HEK293T (cell line): ENCODE results near the gene CPLX3.

Experiments used
- BHLHE40 ChIP-seq: fragments of 450-650 bp; IDR thresholded peaks from 2 replicates; pipeline ENCODE4 v1.6.1; 2016; ENCODE audit warnings: mild to moderate bottlenecking, moderate library complexity, borderline replicate concordance
- FOXA1 ChIP-seq: fragments of 450-650 bp; IDR thresholded peaks from 2 replicates; pipeline ENCODE4 v1.6.1; 2016; ENCODE audit warnings: mild to moderate bottlenecking
- FOXK2 ChIP-seq: fragments of 450-650 bp; IDR thresholded peaks from 2 replicates; pipeline ENCODE4 v1.6.1; 2016; ENCODE audit warnings: mild to moderate bottlenecking
- FOXM1 ChIP-seq: fragments of 450-650 bp; IDR thresholded peaks from 2 replicates; pipeline ENCODE4 v1.6.1; 2017; ENCODE audit warnings: mild to moderate bottlenecking, borderline replicate concordance
- HDGF ChIP-seq: fragments of 450-650 bp; IDR thresholded peaks from 2 replicates; pipeline ENCODE4 v1.6.1; 2017; ENCODE audit warnings: antibody characterized with exemption, borderline replicate concordance
- L3MBTL2 ChIP-seq: fragments of 450-650 bp; conservative IDR thresholded peaks from 2 replicates; pipeline ENCODE4 v1.6.1; 2016; ENCODE audit warnings: mild to moderate bottlenecking
- LEF1 ChIP-seq: fragments of 450-650 bp; IDR thresholded peaks from 2 replicates; pipeline ENCODE4 v1.6.1; 2017; ENCODE audit warnings: mild to moderate bottlenecking, borderline replicate concordance
- NFRKB ChIP-seq: fragments of 450-650 bp; IDR thresholded peaks from 2 replicates; pipeline ENCODE4 v1.6.1; 2016; ENCODE audit warnings: mild to moderate bottlenecking, moderate library complexity
- PKNOX1 ChIP-seq: fragments of 450-650 bp; IDR thresholded peaks from 2 replicates; pipeline ENCODE4 v1.6.1; 2016
- SUZ12 ChIP-seq: fragments of 450-650 bp; IDR thresholded peaks from 2 replicates; pipeline ENCODE4 v1.6.1; 2016; ENCODE audit warnings: mild to moderate bottlenecking
- TARDBP ChIP-seq: fragments of 450-650 bp; IDR thresholded peaks from 2 replicates; pipeline ENCODE4 v1.6.1; 2016

GRCh38 chr15:74783072-74783807 is 43.2 kb upstream of the CPLX3 start:
- TF ChIP-seq TARDBP (no peak), FOXA1 (no peak), HDGF (0 out of 2 replicates have a peak, but pooled peaks have one; percentile 29), NFRKB (no peak), PKNOX1 (no peak), LEF1 (no peak), SUZ12 (no peak), BHLHE40 (no peak), L3MBTL2 (peak; percentile 83), FOXK2 (no peak), FOXM1 (no peak)
